Transverse colon (tissue), 4 donors: Measurements from ENCODE around the gene LARP1.

Experiments used
- POLR2A ChIP-seq: fragments of 450-650 bp; IDR thresholded peaks from one replicate; pipeline ENCODE4 v1.6.1; 2016; ENCODE audit warnings: antibody characterized with exemption, mild to moderate bottlenecking, moderate library complexity
- POLR2AphosphoS5 ChIP-seq, 3 donors: sonication (generic); formaldehyde crosslinking; IDR thresholded peaks; one replicate each; pipeline ENCODE4 v1.6.1; 2016; ENCODE audit warnings: antibody characterized with exemption in 3 of 3
- TF ChIP-seq, protein P1 (sequence below), 5 experiments: fragments of 200-600 bp in 3 of 5; fragments of 450-650 bp in 2 of 5; sonication (generic) in 3 of 5; IDR thresholded peaks; 1 replicate in 2 of 5; 2 replicates in 3 of 5; pipeline ENCODE4 v1.5.1; 2016 to 2017; ENCODE audit warnings: antibody characterized with exemption in 5 of 5, inconsistent platforms in 3 of 5, mild to moderate bottlenecking in 2 of 5, moderate library complexity in 1 of 5

- TF ChIP-seq, protein P1, sequence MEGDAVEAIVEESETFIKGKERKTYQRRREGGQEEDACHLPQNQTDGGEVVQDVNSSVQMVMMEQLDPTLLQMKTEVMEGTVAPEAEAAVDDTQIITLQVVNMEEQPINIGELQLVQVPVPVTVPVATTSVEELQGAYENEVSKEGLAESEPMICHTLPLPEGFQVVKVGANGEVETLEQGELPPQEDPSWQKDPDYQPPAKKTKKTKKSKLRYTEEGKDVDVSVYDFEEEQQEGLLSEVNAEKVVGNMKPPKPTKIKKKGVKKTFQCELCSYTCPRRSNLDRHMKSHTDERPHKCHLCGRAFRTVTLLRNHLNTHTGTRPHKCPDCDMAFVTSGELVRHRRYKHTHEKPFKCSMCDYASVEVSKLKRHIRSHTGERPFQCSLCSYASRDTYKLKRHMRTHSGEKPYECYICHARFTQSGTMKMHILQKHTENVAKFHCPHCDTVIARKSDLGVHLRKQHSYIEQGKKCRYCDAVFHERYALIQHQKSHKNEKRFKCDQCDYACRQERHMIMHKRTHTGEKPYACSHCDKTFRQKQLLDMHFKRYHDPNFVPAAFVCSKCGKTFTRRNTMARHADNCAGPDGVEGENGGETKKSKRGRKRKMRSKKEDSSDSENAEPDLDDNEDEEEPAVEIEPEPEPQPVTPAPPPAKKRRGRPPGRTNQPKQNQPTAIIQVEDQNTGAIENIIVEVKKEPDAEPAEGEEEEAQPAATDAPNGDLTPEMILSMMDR (IDR thresholded peaks at IDR 0.05) = no peak
- no peak for TF ChIP-seq POLR2A
- no peak for TF ChIP-seq POLR2AphosphoS5 (IDR thresholded peaks at IDR 0.05)
Observed at GRCh38 chr5:154860765-154861164, 105.6 kb downstream of the LARP1 start.
